ENCODE measurements around the gene VASP.

DNA sequence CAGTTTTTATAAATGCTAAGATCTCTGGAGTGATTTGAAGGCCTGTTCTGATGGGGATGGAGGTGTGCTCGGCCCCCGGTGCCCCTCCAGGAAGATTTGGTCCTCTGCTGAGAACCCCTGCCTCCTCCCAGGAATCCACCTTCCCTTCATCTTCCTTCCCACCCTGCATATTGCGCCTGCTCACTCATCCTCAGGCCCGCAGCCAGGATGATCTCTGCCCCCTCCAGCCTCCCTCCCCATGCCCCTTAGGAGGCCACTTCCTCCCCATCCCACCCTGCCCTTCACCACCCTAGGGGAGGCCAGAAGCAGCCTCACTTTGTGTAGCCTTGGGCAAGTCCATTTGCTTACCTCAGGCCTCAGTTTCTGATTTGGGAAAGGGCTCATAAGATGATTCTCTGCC, 19.7 kb downstream of the VASP start:
- no peak for TF ChIP-seq CTCF (conservative IDR thresholded peaks at IDR 0.05; ENCODE audit: low read length)
- no peak for TF ChIP-seq EZH2phosphoT487 (IDR thresholded peaks at IDR 0.05; ENCODE audit: borderline replicate concordance)
